HL-60/S4 treated with phorbol 12-myristate 13-acetate at 8.2 ng/mL for 4 days and 3 days (cell line): Measurements from ENCODE around the gene SERPINB13.

Experiments
- in situ Hi-C: fragments of 300-500 bp; cut with MboI; formaldehyde crosslinking; loops from 2 replicates; pipeline ENCODE4 v1.15.0; 2022; ENCODE audit warnings: low sequenced_read_pairs

Gene SERPINB13

GRCh38 chr18:63646936-63647335 lies 59.8 kb downstream of the SERPINB13 start:
- in situ Hi-C loops: no loop called here

- in situ Hi-C loops: no loop called here
Measured at GRCh38 chr18:63648241-63648640, 61.1 kb downstream of the SERPINB13 start.
